HCT116 (cell line): ENCODE results near the gene SH3BGRL3.
A peak's percentile ranks its signal among the peaks of the same experiment; 100 is the strongest.

ENCODE experiments used
- ATF3 ChIP-seq: IDR thresholded peaks from 2 replicates; pipeline ENCODE4 v1.6.1; 2012
- CTCF ChIP-seq, 3 experiments: fragments of 200-600 bp in 1 of 3; sonication (generic) in 1 of 3; IDR thresholded peaks in 2 of 3; conservative IDR thresholded peaks in 1 of 3; 2 replicates each; pipeline ENCODE4 v1.5.1; 2012 to 2017; ENCODE audit warnings: low read depth in 2 of 3, low read length in 2 of 3, antibody characterized with exemption in 1 of 3, borderline replicate concordance in 1 of 3, control low read depth in 1 of 3, mild to moderate bottlenecking in 1 of 3, mixed read lengths in 1 of 3, mixed run types in 1 of 3, moderate library complexity in 1 of 3; ENCODE audit not compliant: insufficient read depth in 1 of 3
- ELF1 ChIP-seq: IDR thresholded peaks from 2 replicates; pipeline ENCODE4 v1.6.1; 2012; ENCODE audit warnings: low read depth, borderline replicate concordance
- EZH2 ChIP-seq: fragments of 200-600 bp; sonication (generic); IDR thresholded peaks from 2 replicates; pipeline ENCODE4 v1.6.1; 2017; ENCODE audit warnings: antibody characterized with exemption, mixed run types
- JUND ChIP-seq: IDR thresholded peaks from 2 replicates; pipeline ENCODE4 v1.6.1; 2012
- POLR2A ChIP-seq: IDR thresholded peaks from 2 replicates; pipeline ENCODE4 v1.7.0; 2011; ENCODE audit warnings: borderline replicate concordance; ENCODE audit not compliant: insufficient read depth, insufficient read length; ENCODE audit errors: extremely low read depth
- POLR2AphosphoS5 ChIP-seq: IDR thresholded peaks from 2 replicates; pipeline ENCODE4 v1.6.1; 2011; ENCODE audit warnings: mild to moderate bottlenecking, low read depth, low read length, moderate library complexity
- RAD21 ChIP-seq: IDR thresholded peaks from 2 replicates; pipeline ENCODE4 v1.6.1; 2012; ENCODE audit warnings: low read depth, mild to moderate bottlenecking
- REST ChIP-seq: IDR thresholded peaks from 2 replicates; pipeline ENCODE4 v1.6.1; 2012; ENCODE audit warnings: low read depth
- ZNF274 ChIP-seq: fragments of 200-500 bp; sonication (Bioruptor generic); IDR thresholded peaks from 2 replicates; pipeline ENCODE4 v1.6.1; 2014; ENCODE audit warnings: mild to moderate bottlenecking, low read depth, low read length, inconsistent platforms

GRCh38 chr1:26275580-26276431 is 4.1 kb upstream of the SH3BGRL3 start:
- TF ChIP-seq RAD21, result no peak
- no peak for TF ChIP-seq POLR2A
- no peak for TF ChIP-seq ATF3
- peak in 2 of 3 experiments; percentile 69 to 79; a peak in 4 of 6 replicates for TF ChIP-seq CTCF (IDR thresholded peaks at IDR 0.05 in 2 of 3, conservative IDR thresholded peaks at IDR 0.05 in 1 of 3; ENCODE audit: borderline replicate concordance in 1 of 3, insufficient read depth in 1 of 3, low read depth in 2 of 3, low read length in 2 of 3)
- TF ChIP-seq EZH2, result no peak
- no peak for TF ChIP-seq POLR2AphosphoS5
- TF ChIP-seq REST, result no peak
- no peak for TF ChIP-seq ELF1
- no peak for TF ChIP-seq JUND
- TF ChIP-seq ZNF274, result no peak
